Nephron (organoid): ENCODE results near the gene TYRP1.
"Not testable (repeated sequence)": the region's sequence is repeated elsewhere in the genome, so short reads cannot be mapped to it uniquely, and the experiment has no call there.

Experiments
- H3K27ac Mint-ChIP-seq, 3 experiments: 2 replicates each; pipeline ENCODE4 v1.8.0; 2020; ENCODE audit warnings: mixed read lengths in 3 of 3, mild to moderate bottlenecking in 2 of 3, moderate library complexity in 1 of 3
- H3K27me3 Mint-ChIP-seq: 2 replicates; pipeline ENCODE4 v1.8.0; 2021; ENCODE audit warnings: low read depth, mild to moderate bottlenecking, moderate library complexity, mixed read lengths
- H3K36me3 Mint-ChIP-seq: 2 replicates; pipeline ENCODE4 v1.8.0; 2020; ENCODE audit warnings: low read depth, mixed read lengths
- H3K4me1 Mint-ChIP-seq: 2 replicates; pipeline ENCODE4 v1.8.0; 2020; ENCODE audit warnings: mixed read lengths
- H3K4me3 Mint-ChIP-seq, 3 experiments: 2 replicates each; pipeline ENCODE4 v1.8.0; 2020; ENCODE audit warnings: mild to moderate bottlenecking in 3 of 3, mixed read lengths in 3 of 3, moderate library complexity in 2 of 3
- H3K9me3 Mint-ChIP-seq: 2 replicates; pipeline ENCODE4 v1.8.0; 2020; ENCODE audit warnings: mixed read lengths
- TF ChIP-seq, protein P1 (sequence below), 3 experiments: fragments of 200-600 bp; sonication (generic); IDR thresholded peaks; one replicate each; pipeline ENCODE4 v1.5.0; 2021; ENCODE audit warnings: antibody characterized with exemption in 3 of 3; ENCODE audit not compliant: unreplicated experiment in 3 of 3

Gene TYRP1

DNA sequence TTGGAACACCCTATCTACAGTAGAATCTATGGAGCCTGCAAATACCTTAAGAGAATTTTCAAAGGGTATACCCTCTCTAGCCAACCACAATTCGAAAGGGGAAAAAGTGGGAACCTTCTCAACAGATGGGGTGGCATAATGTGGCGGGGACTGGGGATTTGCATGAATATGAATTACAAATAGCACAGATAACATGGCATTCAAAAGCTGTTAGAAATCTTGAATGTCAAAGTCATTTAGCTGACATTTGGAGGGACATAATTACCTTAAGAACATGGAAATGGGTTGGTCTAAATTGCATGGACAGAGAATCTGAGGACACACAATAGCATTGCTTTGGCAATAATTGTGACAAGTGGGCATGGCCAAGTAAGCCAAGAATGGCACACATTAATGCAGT lies 23.2 kb upstream of the TYRP1 start:
- Mint-ChIP-seq H3K4me3 (no peak overlapping the region), H3K4me1 (no peaks in the 10 kb centered on the region), H3K9me3 (no peaks in the 10 kb centered on the region), H3K36me3 (no peaks in the 10 kb centered on the region), H3K27me3 (no peaks in the 10 kb centered on the region), H3K27ac (no peak overlapping the region)
- TF ChIP-seq, protein P1, sequence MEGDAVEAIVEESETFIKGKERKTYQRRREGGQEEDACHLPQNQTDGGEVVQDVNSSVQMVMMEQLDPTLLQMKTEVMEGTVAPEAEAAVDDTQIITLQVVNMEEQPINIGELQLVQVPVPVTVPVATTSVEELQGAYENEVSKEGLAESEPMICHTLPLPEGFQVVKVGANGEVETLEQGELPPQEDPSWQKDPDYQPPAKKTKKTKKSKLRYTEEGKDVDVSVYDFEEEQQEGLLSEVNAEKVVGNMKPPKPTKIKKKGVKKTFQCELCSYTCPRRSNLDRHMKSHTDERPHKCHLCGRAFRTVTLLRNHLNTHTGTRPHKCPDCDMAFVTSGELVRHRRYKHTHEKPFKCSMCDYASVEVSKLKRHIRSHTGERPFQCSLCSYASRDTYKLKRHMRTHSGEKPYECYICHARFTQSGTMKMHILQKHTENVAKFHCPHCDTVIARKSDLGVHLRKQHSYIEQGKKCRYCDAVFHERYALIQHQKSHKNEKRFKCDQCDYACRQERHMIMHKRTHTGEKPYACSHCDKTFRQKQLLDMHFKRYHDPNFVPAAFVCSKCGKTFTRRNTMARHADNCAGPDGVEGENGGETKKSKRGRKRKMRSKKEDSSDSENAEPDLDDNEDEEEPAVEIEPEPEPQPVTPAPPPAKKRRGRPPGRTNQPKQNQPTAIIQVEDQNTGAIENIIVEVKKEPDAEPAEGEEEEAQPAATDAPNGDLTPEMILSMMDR (IDR thresholded peaks at IDR 0.05; ENCODE audit: unreplicated experiment in 3 of 3) = no peak

DNA sequence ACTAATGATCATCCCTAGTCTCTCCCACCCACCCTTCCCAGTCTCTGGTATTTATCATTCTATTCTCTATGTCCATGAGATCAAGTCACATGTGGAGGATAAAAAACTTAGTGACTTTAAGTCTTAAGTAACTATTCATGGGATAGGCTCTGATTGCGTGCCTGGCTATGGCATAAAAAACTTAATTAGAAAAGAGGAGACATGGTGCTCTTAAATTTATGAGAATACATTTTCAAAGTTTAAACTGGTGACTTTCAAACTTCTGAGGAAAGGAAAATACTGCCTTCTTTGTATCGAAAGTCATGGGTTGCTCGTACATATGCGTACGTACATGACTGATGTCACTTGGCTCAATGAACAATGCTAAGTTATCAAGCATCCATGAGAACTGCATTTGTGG lies 18.2 kb upstream of the TYRP1 start:
- H3K4me1 Mint-ChIP-seq = peaks cover 4% of the 10 kb centered on the region
- H3K9me3 Mint-ChIP-seq = no peaks in the 10 kb centered on the region
- H3K27ac Mint-ChIP-seq = no peak overlapping the region
- H3K4me3 Mint-ChIP-seq = no peak overlapping the region
- H3K36me3 Mint-ChIP-seq = no peaks in the 10 kb centered on the region
- no peaks in the 10 kb centered on the region for H3K27me3 Mint-ChIP-seq
- TF ChIP-seq, protein P1 (IDR thresholded peaks at IDR 0.05; ENCODE audit: unreplicated experiment in 3 of 3) = no peak

DNA sequence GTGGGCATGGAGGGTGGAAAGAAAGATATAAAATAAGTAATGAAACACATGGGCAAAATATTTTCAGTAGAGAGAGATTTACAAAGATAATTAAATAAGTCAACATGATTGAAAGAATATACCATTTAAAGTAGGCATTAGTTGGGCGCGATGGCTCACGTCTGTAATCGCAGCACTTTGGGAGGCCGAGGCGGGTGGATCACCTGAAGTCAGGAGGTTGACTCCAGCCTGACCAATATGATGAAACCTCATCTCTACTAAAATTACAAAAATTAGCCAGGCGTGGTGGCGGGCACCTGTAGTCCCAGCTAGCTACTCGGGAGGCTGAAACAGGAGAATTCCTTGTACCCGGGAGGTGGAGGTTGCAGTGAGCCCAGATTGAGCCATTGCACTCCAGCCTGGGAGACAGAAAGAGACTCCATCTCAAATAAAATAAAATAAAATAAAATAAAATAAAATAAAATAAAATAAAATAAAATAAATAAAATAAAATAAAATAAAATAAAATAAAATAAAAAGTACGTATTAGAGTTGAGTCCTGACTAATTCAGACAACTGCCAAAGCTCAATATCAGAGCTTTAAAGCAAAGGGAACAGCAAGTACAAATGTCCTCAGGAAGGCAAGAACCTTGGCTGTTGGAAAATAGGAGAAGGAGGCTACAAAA lies 15.6 kb upstream of the TYRP1 start:
- H3K36me3 Mint-ChIP-seq, H3K27ac Mint-ChIP-seq, H3K4me3 Mint-ChIP-seq, H3K27me3 Mint-ChIP-seq, H3K9me3 Mint-ChIP-seq: not testable (repeated sequence)
- peaks cover 14% of the 10 kb centered on the region for H3K4me1 Mint-ChIP-seq

DNA sequence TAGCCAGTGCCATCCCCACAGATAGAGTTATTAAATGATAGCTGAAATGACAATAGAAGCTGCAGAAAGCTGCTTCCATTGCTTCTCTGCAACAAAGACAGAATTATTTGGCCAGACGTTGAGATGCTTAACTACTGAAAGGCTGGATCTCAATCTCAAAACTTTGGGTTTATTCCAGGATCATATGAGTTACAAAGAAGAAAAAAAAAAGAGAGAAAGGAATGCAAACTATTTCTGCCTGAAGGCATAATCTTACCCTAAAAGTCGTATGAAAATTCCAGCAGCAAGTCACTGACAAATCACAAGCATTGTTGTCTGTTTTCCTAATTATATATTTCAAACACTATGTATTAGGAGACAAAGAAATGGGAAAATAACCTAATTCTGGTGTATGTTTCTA lies 12.8 kb upstream of the TYRP1 start:
- TF ChIP-seq, protein P1 (IDR thresholded peaks at IDR 0.05; ENCODE audit: unreplicated experiment in 3 of 3) = no peak
- no peaks in the 10 kb centered on the region for H3K27me3 Mint-ChIP-seq
- H3K4me3 Mint-ChIP-seq = no peak overlapping the region
- peak overlapping the region in 2 of 3 experiments; percentile 35 to 46 for H3K27ac Mint-ChIP-seq
- no peaks in the 10 kb centered on the region for H3K36me3 Mint-ChIP-seq
- H3K9me3 Mint-ChIP-seq = no peaks in the 10 kb centered on the region
- peaks cover 14% of the 10 kb centered on the region for H3K4me1 Mint-ChIP-seq

DNA sequence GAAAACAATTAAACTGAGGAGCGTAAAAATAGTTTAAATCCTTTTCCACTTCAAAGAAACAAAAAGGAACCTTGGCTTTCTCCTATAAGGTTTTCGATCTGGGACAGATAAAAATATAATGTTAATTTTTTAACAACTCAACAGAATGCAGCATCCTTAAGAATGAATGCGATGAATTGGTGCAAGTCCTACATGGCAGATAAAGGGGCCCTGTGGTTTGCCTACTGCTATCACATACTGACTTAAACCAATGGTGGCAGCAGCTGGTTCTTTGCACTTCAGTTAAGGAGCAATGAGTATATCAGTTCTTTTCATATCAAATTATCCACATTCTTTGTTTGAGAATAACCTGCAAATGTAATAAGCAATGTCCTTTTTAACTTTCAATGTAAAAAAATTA lies 12.4 kb upstream of the TYRP1 start:
- H3K27ac Mint-ChIP-seq = peak overlapping the region in 2 of 3 experiments; percentile 35 to 46
- no peaks in the 10 kb centered on the region for H3K36me3 Mint-ChIP-seq
- H3K4me1 Mint-ChIP-seq = peaks cover 14% of the 10 kb centered on the region
- no peaks in the 10 kb centered on the region for H3K9me3 Mint-ChIP-seq
- H3K27me3 Mint-ChIP-seq = no peaks in the 10 kb centered on the region
- no peak overlapping the region for H3K4me3 Mint-ChIP-seq
- TF ChIP-seq, protein P1 (IDR thresholded peaks at IDR 0.05; ENCODE audit: unreplicated experiment in 3 of 3) = no peak

DNA sequence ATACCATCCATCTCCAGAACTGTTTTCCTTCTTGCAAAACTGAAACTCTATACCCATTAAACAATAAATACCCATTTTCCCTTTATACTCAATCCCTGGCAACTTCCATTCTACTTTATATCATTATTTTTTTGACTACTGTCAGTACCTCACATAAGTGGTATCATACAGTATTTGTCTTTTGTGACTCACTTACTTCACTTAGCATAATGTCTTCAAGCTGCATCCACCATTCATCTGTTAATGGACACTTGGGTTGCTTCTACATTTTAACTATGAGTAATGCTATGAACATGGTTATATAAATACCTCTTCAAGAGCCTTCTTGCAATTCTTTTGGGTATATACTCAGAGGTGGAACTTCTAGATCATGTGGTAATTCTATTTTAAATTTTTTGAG lies 11.6 kb upstream of the TYRP1 start:
- TF ChIP-seq, protein P1 (IDR thresholded peaks at IDR 0.05; ENCODE audit: unreplicated experiment in 3 of 3) = no peak

More for the DNA sequence above, 11.6 kb upstream of the TYRP1 start:
- Mint-ChIP-seq H3K9me3 (no peaks in the 10 kb centered on the region), H3K4me1 (peaks cover 14% of the 10 kb centered on the region), H3K27me3 (no peaks in the 10 kb centered on the region), H3K4me3 (no peak overlapping the region), H3K36me3 (no peaks in the 10 kb centered on the region), H3K27ac (no peak overlapping the region)
